HG03457 (cell line): Measurements from ENCODE around the gene NUDCD3.

Source experiments
- ATAC-seq: cut with Tn5 transposase; IDR thresholded peaks from one replicate; pipeline ENCODE4 v1.9.1; 2021; ENCODE audit warnings: moderate number of reproducible peaks; ENCODE audit not compliant: unreplicated experiment

NUDCD3 gene

GRCh38 chr7:44402401-44403060 is 87.9 kb downstream of the NUDCD3 start:
- ATAC-seq: no peak

- no peak for ATAC-seq
Measured at GRCh38 chr7:44401692-44402091, 88.8 kb downstream of the NUDCD3 start.

- no peak for ATAC-seq
Measured at GRCh38 chr7:44400033-44400511, 90.4 kb downstream of the NUDCD3 start.

GRCh38 chr7:44398953-44399574 is 91.4 kb downstream of the NUDCD3 start:
- no peak for ATAC-seq

GRCh38 chr7:44398511-44398911 is 91.9 kb downstream of the NUDCD3 start:
- no peak for ATAC-seq

- ATAC-seq: no peak
Measured at GRCh38 chr7:44396931-44397545, 93.4 kb downstream of the NUDCD3 start.

GRCh38 chr7:44396496-44396895 is 94.0 kb downstream of the NUDCD3 start:
- ATAC-seq: no peak

- ATAC-seq: no peak
Measured at GRCh38 chr7:44395067-44395466, 95.4 kb downstream of the NUDCD3 start.

- ATAC-seq: no peak
Measured at GRCh38 chr7:44394636-44395035, 95.8 kb downstream of the NUDCD3 start.

GRCh38 chr7:44394112-44394447 is 96.4 kb downstream of the NUDCD3 start:
- ATAC-seq: no peak

- ATAC-seq: no peak
Measured at GRCh38 chr7:44393238-44394111, 97.0 kb downstream of the NUDCD3 start.

- no peak for ATAC-seq
Measured at GRCh38 chr7:44392618-44393010, 97.8 kb downstream of the NUDCD3 start.

- no peak for ATAC-seq
Measured at GRCh38 chr7:44391746-44392617, 98.5 kb downstream of the NUDCD3 start.

GRCh38 chr7:44391171-44391570 is 99.3 kb downstream of the NUDCD3 start:
- ATAC-seq: no peak

GRCh38 chr7:44390701-44391100 is 99.8 kb downstream of the NUDCD3 start:
- ATAC-seq: no peak

- ATAC-seq: no peak
Measured at GRCh38 chr7:44388089-44388970, 102.1 kb downstream of the NUDCD3 start.

- ATAC-seq: no peak
Measured at GRCh38 chr7:44387389-44387788, 103.1 kb downstream of the NUDCD3 start.

- no peak for ATAC-seq
Measured at GRCh38 chr7:44386139-44386913, 104.1 kb downstream of the NUDCD3 start.
